Chondrocyte (in vitro differentiated cells): ENCODE data around the gene LMF1. TPM values are rescaled to one million over a fixed set of nuclear protein-coding genes. Genes with fewer than 3 reads are reported as not detected.

Source experiments
- DNase-seq: peaks from one replicate; pipeline ENCODE4 v3.0.0; 2021; ENCODE audit warnings: mixed read lengths, low spot score
- H3K27ac Mint-ChIP-seq: one replicate; pipeline ENCODE4 v1.8.0; 2021; ENCODE audit warnings: mild to moderate bottlenecking, moderate library complexity, mixed read lengths; ENCODE audit not compliant: unreplicated experiment
- H3K27me3 Mint-ChIP-seq: 2 replicates; pipeline ENCODE4 v1.8.0; 2021; ENCODE audit warnings: low read depth, mixed read lengths
- H3K36me3 Mint-ChIP-seq: 2 replicates; pipeline ENCODE4 v1.8.0; 2021; ENCODE audit warnings: low read depth, mixed read lengths
- H3K4me1 Mint-ChIP-seq: 2 replicates; pipeline ENCODE4 v1.8.0; 2021; ENCODE audit warnings: low read depth, mild to moderate bottlenecking, mixed read lengths
- H3K4me3 Mint-ChIP-seq: one replicate; pipeline ENCODE4 v1.8.0; 2021; ENCODE audit warnings: mild to moderate bottlenecking, moderate library complexity, mixed read lengths; ENCODE audit not compliant: unreplicated experiment
- H3K9me3 Mint-ChIP-seq: 2 replicates; pipeline ENCODE4 v1.8.0; 2021; ENCODE audit warnings: low read depth, mixed read lengths
- CTCF ChIP-seq: fragments of 200-600 bp; sonication (generic); IDR thresholded peaks from 2 replicates; pipeline ENCODE4 v1.5.0; 2021; ENCODE audit warnings: antibody characterized with exemption, mild to moderate bottlenecking, moderate library complexity
- total RNA-seq: library from RNA; stranded (reverse); gene quantifications from 3 replicates; pipeline ENCODE4 v1.2.1, GENCODE V29; 2021

LMF1 gene
- total RNA-seq, 1 donor from 2014 or later, result 21.6 TPM

DNA sequence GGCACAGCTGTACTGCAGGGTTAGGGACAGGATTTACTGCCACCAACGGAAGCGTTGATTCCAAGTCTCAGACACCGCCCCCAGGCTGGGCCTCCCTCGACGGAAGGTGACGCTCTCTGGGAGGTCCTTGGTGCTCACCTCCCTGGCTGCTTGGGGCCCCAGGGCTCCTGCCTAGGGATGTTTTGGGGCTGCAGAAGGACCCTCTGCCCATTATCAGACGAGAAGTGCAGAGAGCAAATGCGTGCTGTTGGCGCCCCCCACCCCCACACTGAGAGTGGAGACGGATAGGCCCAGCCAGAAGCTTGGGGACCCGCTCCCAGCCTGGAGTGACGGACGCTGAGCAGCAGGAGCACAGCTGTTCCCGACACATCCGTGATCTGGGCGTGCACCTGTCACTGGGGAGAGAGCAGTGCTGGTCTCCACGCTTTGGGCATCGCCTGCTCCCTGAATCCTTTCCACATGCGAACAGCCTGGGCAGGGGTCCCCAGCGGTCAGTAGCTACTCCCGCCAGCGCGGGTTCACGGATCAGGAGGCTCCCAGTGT, 5.7 kb upstream of the LMF1 start:
- no peak for DNase-seq
- H3K27me3 Mint-ChIP-seq, result peaks cover 11% of the 10 kb centered on the region
- peaks cover 3% of the 10 kb centered on the region for H3K4me1 Mint-ChIP-seq
- H3K9me3 Mint-ChIP-seq, result peaks cover 2% of the 10 kb centered on the region
- no peak for TF ChIP-seq CTCF
- no peaks in the 10 kb centered on the region for H3K36me3 Mint-ChIP-seq
- no peak overlapping the region for H3K4me3 Mint-ChIP-seq
- no peak overlapping the region for H3K27ac Mint-ChIP-seq

DNA sequence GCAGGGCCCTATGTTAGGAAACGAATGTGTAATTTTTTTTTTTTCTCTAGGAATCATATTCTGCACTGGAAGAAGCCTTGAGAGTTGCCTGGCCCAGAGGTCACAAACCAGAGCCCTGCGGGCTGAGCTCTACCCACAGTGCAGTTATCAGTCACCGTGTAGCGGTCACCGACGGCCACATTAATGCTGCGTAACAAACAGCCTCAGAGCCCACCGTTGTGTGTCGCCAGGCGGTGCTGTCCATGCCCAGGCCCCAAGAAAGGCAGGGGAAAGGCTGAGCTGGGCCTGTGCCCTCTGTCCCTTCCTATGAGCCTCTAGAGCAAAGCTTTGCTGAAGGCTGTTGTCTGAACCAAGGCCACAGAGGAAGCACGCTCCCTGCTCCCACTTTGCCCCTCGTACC, 4.5 kb upstream of the LMF1 start:
- H3K27ac Mint-ChIP-seq, result no peak overlapping the region
- H3K4me1 Mint-ChIP-seq, result no peaks in the 10 kb centered on the region
- no peak overlapping the region for H3K4me3 Mint-ChIP-seq
- no peaks in the 10 kb centered on the region for H3K36me3 Mint-ChIP-seq
- H3K27me3 Mint-ChIP-seq, result peaks cover 9% of the 10 kb centered on the region
- no peak for TF ChIP-seq CTCF
- H3K9me3 Mint-ChIP-seq, result peaks cover 3% of the 10 kb centered on the region
- no peak for DNase-seq

GRCh38 chr16:974611-975261, 4.0 kb upstream of the LMF1 start:
- Mint-ChIP-seq H3K36me3 (no peaks in the 10 kb centered on the region), H3K27me3 (peaks cover 9% of the 10 kb centered on the region), H3K4me3 (no peak overlapping the region), H3K9me3 (peaks cover 3% of the 10 kb centered on the region), H3K4me1 (peaks cover 2% of the 10 kb centered on the region), H3K27ac (no peak overlapping the region)
- no peak for TF ChIP-seq CTCF
- no peak for DNase-seq

- no peak for TF ChIP-seq CTCF
- Mint-ChIP-seq H3K27me3 (peaks cover 9% of the 10 kb centered on the region), H3K36me3 (no peaks in the 10 kb centered on the region), H3K9me3 (peaks cover 3% of the 10 kb centered on the region), H3K4me1 (peaks cover 8% of the 10 kb centered on the region), H3K27ac (no peak overlapping the region), H3K4me3 (no peak overlapping the region)
- no peak for DNase-seq
Observed at GRCh38 chr16:974001-974601, 3.3 kb upstream of the LMF1 start.

- H3K27me3 Mint-ChIP-seq, result peaks cover 9% of the 10 kb centered on the region
- H3K4me3 Mint-ChIP-seq, result no peak overlapping the region
- no peaks in the 10 kb centered on the region for H3K36me3 Mint-ChIP-seq
- peaks cover 3% of the 10 kb centered on the region for H3K9me3 Mint-ChIP-seq
- no peak for TF ChIP-seq CTCF
- DNase-seq, result no peak
- H3K27ac Mint-ChIP-seq, result no peak overlapping the region
- peaks cover 13% of the 10 kb centered on the region for H3K4me1 Mint-ChIP-seq
Observed at GRCh38 chr16:973366-973765, 2.6 kb upstream of the LMF1 start.
